Measurements from ENCODE around the gene PLSCR5. TPM values are rescaled to one million over a fixed set of nuclear protein-coding genes. Genes with fewer than 3 reads are reported as not detected.
A peak's percentile ranks its signal among the peaks of the same experiment; 100 is the strongest.

Gene PLSCR5
- polyA plus RNA-seq, 1 of the 3 experiments (the other 2 are of a cell fraction): not detected

DNA sequence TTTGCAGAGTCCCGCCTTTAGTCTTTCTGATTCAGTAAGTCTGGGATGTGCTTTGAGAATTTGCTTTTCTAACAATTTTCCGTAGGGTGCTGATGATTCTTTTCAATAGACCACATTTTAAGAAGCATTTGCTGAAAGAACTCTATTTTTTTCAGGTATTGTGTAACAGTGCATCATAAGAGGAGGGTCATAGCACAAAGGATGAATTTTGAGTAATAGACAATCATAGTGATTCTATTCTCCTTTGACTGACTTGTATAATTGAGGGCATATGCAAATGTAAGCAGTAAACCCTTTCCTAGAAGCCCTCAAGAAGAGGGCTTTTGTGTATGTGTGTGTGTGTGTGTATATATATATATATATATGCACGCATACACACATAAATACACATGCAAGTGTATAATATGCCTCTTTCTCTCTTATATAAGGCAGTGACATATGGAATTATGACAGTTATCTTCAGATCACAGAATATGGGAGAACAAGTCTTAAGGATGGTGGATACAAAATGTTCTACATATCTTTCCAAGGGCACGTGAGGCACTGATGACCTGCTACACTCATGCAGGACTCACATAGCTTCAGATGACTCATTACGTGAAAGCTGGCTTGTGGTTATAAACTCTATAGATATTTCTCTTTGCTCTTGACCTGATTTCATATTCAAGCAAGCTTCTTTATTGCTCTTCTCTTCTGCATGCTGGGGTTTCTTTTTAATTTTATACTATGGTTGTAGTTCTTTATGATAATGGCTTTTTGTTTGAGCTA, 54.2 kb downstream of the PLSCR5 start:
- no peaks in the 10 kb centered on the region for H3K9me3 ChIP-seq
- H3F3A ChIP-seq (replicated peaks; ENCODE audit: insufficient read depth): no peaks in the 10 kb centered on the region
- no peaks in the 10 kb centered on the region for H4K20me1 ChIP-seq (ENCODE audit: insufficient read depth)
- H3K4me1 ChIP-seq (ENCODE audit: control insufficient read depth in 1 of 2, insufficient read depth in 2 of 2, low read depth in 1 of 2, low read length in 1 of 2): 0 out of 4 replicates have a peak, but pooled peaks cover 0 to 4% of the 10 kb centered on the region in 2 experiments
- peak overlapping the region; percentile 33; the same call in 1 of the 2 replicates for H3K4me2 ChIP-seq
- no peaks in the 10 kb centered on the region for H3K79me2 ChIP-seq (ENCODE audit: insufficient read depth)
- no peak overlapping the region for H2AFZ ChIP-seq (ENCODE audit: low read depth)
- TF ChIP-seq NFIC (IDR thresholded peaks at IDR 0.05; ENCODE audit: borderline replicate concordance) (no peak), TEAD4 (IDR thresholded peaks at IDR 0.05; ENCODE audit: borderline replicate concordance, insufficient read depth) (no peak), MXI1 (IDR thresholded peaks at IDR 0.05; ENCODE audit: low read depth, low read length) (no peak), YY1 (IDR thresholded peaks at IDR 0.05; ENCODE audit: low read depth) (no peak), GATA2 (CRISPR knock-in tag; IDR thresholded peaks at IDR 0.05) (no peak), FOXJ3 (CRISPR knock-in tag; IDR thresholded peaks at IDR 0.05) (no peak), TCF12 (IDR thresholded peaks at IDR 0.05) (peak; percentile 20; the same call in 1 of the 2 replicates), FOSL2 (IDR thresholded peaks at IDR 0.05; ENCODE audit: borderline replicate concordance, low read depth) (peak; percentile 64; the same call in 1 of the 2 replicates), RXRA (IDR thresholded peaks at IDR 0.05; ENCODE audit: borderline replicate concordance, low read depth) (no peak), MEF2A (IDR thresholded peaks at IDR 0.05; ENCODE audit: borderline replicate concordance, low read depth) (no peak), POLR2AphosphoS5 (IDR thresholded peaks at IDR 0.05; ENCODE audit: low read depth, low read length) (no peak), TAF1 (IDR thresholded peaks at IDR 0.05; ENCODE audit: borderline replicate concordance, low read depth, low read length) (no peak), GABPA (IDR thresholded peaks at IDR 0.05; ENCODE audit: low read depth) (no peak), JUND (IDR thresholded peaks at IDR 0.05) (peak; percentile 42; the same call in 1 of the 2 replicates), RCOR1 (IDR thresholded peaks at IDR 0.05; ENCODE audit: low read length) (no peak)
- TF ChIP-seq, protein P1, sequence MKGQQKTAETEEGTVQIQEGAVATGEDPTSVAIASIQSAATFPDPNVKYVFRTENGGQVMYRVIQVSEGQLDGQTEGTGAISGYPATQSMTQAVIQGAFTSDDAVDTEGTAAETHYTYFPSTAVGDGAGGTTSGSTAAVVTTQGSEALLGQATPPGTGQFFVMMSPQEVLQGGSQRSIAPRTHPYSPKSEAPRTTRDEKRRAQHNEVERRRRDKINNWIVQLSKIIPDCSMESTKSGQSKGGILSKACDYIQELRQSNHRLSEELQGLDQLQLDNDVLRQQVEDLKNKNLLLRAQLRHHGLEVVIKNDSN (IDR thresholded peaks at IDR 0.05; ENCODE audit: borderline replicate concordance, low read depth): peak; percentile 68; the same call in 1 of the 2 replicates
- TF ChIP-seq, protein P2, sequence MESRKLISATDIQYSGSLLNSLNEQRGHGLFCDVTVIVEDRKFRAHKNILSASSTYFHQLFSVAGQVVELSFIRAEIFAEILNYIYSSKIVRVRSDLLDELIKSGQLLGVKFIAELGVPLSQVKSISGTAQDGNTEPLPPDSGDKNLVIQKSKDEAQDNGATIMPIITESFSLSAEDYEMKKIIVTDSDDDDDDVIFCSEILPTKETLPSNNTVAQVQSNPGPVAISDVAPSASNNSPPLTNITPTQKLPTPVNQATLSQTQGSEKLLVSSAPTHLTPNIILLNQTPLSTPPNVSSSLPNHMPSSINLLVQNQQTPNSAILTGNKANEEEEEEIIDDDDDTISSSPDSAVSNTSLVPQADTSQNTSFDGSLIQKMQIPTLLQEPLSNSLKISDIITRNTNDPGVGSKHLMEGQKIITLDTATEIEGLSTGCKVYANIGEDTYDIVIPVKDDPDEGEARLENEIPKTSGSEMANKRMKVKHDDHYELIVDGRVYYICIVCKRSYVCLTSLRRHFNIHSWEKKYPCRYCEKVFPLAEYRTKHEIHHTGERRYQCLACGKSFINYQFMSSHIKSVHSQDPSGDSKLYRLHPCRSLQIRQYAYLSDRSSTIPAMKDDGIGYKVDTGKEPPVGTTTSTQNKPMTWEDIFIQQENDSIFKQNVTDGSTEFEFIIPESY (IDR thresholded peaks at IDR 0.05; ENCODE audit: borderline replicate concordance, low read depth): no peak
- TF ChIP-seq, protein P3, sequence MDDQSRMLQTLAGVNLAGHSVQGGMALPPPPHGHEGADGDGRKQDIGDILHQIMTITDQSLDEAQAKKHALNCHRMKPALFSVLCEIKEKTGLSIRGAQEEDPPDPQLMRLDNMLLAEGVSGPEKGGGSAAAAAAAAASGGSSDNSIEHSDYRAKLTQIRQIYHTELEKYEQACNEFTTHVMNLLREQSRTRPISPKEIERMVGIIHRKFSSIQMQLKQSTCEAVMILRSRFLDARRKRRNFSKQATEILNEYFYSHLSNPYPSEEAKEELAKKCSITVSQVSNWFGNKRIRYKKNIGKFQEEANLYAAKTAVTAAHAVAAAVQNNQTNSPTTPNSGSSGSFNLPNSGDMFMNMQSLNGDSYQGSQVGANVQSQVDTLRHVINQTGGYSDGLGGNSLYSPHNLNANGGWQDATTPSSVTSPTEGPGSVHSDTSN (IDR thresholded peaks at IDR 0.05): no peak
- TF ChIP-seq, protein P4, sequence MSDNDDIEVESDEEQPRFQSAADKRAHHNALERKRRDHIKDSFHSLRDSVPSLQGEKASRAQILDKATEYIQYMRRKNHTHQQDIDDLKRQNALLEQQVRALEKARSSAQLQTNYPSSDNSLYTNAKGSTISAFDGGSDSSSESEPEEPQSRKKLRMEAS (IDR thresholded peaks at IDR 0.05; ENCODE audit: low read depth): no peak
- H3K27ac ChIP-seq (ENCODE audit: low read depth in 2 of 2, low read length in 1 of 2): peak overlapping the region in 1 of 2 experiments; percentile 23; a peak in 1 of 4 replicates
- ChIA-PET CTCF (no interaction called here), POLR2A (no interaction called here)
- no peaks in the 10 kb centered on the region for H3K36me3 ChIP-seq (replicated peaks in 1 of 2; ENCODE audit: control insufficient read depth in 1 of 2, insufficient read depth in 2 of 2, low read length in 1 of 2)
- 39% methylated on average over 5 of the region's 5 CpGs for WGBS (ENCODE audit: low lambda C conversion rate)
- DNase-seq: no peak
- H3K27me3 ChIP-seq (ENCODE audit: insufficient read depth): no peaks in the 10 kb centered on the region
- no peak overlapping the region for H3K4me3 ChIP-seq (ENCODE audit: low read depth in 2 of 2, low read length in 1 of 2)
- no peak overlapping the region for H3K9ac ChIP-seq
- H3K9me2 ChIP-seq: no peaks in the 10 kb centered on the region

Data from SK-N-SH (cell line).